Activated naive CD4-positive, alpha-beta T cell treated with anti-CD3 and anti-CD28 coated beads for 36 hours (primary cell): Measurements from ENCODE around the gene FAAP100. TPM values are rescaled to one million over a fixed set of nuclear protein-coding genes. Genes with fewer than 3 reads are reported as not detected.

Experiments used
- CTCF ChIA-PET: fragments of 350-600 bp; sonication (Branson Sonifier 250); formaldehyde crosslinking; loops from one replicate; lab custom pipeline; 2021; ENCODE audit warnings: antibody characterized with exemption; lab: Charles Lee
- DNase-seq: peaks from one replicate; pipeline ENCODE4 v3.0.0-alpha.2; 2020
- H3K27ac Mint-ChIP-seq: one replicate; pipeline ENCODE4 v1.8.0; 2021; ENCODE audit warnings: mild to moderate bottlenecking, mixed read lengths
- H3K27me3 Mint-ChIP-seq: one replicate; pipeline ENCODE4 v1.8.0; 2021; ENCODE audit warnings: low read depth, mixed read lengths
- H3K36me3 Mint-ChIP-seq: one replicate; pipeline ENCODE4 v1.8.0; 2021; ENCODE audit warnings: low read depth, mixed read lengths
- H3K4me1 Mint-ChIP-seq: one replicate; pipeline ENCODE4 v1.8.0; 2021; ENCODE audit warnings: low read depth, mixed read lengths
- H3K4me3 Mint-ChIP-seq: one replicate; pipeline ENCODE4 v1.8.0; 2021; ENCODE audit warnings: mild to moderate bottlenecking, moderate library complexity, mixed read lengths
- H3K9me3 Mint-ChIP-seq: one replicate; pipeline ENCODE4 v1.8.0; 2021; ENCODE audit warnings: mixed read lengths
- intact Hi-C: fragments of 100-400 bp; cut with micrococcal nuclease; formaldehyde crosslinking; loops from one replicate; pipeline ENCODE4 v1.15.1; 2023
- total RNA-seq, 2 experiments: library from RNA; stranded (reverse); gene quantifications; one replicate each; pipeline ENCODE4 v1.2.3, GENCODE V29; 2021

Gene FAAP100
- total RNA-seq, 2 experiments from 2014 or later = 25.3 to 27.1 TPM

DNA sequence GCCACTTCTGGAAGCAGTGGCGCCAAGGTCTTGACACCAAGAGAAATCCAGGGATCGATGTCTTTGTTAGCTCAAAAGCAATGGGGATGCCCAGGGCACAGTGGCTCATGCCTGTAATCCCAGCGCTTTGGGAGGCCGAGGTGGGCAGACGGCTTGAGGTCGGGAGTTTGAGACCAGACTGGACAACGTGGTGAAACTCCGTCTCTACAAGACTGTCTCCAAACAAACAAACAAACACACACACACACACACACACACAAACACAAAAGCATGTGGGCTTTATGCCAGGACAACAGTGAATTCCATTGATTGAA lies 22.4 kb upstream of the FAAP100 start:
- H3K36me3 Mint-ChIP-seq = peaks cover 22% of the 10 kb centered on the region
- CTCF ChIA-PET = interaction anchor here (0.6 to 0.7 kb wide), 2 partner anchors 26 to 53 kb away, joined by 3 to 4 read pairs; no protein-coding TSS in a partner anchor
- no peaks in the 10 kb centered on the region for H3K27me3 Mint-ChIP-seq
- intact Hi-C loops = no loop called here
- DNase-seq = no peak
- H3K4me3 Mint-ChIP-seq = no peak overlapping the region
- H3K9me3 Mint-ChIP-seq = no peaks in the 10 kb centered on the region
- H3K27ac Mint-ChIP-seq = no peak overlapping the region
- peaks cover 9% of the 10 kb centered on the region for H3K4me1 Mint-ChIP-seq

- H3K9me3 Mint-ChIP-seq = no peaks in the 10 kb centered on the region
- peaks cover 3% of the 10 kb centered on the region for H3K4me1 Mint-ChIP-seq
- intact Hi-C loops = no loop called here
- CTCF ChIA-PET = interaction anchor here (0.6 kb wide), 1 partner anchor 53 kb away, joined by 3 read pairs; no protein-coding TSS in a partner anchor
- H3K36me3 Mint-ChIP-seq = peaks cover 19% of the 10 kb centered on the region
- H3K4me3 Mint-ChIP-seq = no peak overlapping the region
- H3K27me3 Mint-ChIP-seq = no peaks in the 10 kb centered on the region
- no peak for DNase-seq
- H3K27ac Mint-ChIP-seq = no peak overlapping the region
Measured at GRCh38 chr17:81573794-81574642, 21.9 kb upstream of the FAAP100 start.

DNA sequence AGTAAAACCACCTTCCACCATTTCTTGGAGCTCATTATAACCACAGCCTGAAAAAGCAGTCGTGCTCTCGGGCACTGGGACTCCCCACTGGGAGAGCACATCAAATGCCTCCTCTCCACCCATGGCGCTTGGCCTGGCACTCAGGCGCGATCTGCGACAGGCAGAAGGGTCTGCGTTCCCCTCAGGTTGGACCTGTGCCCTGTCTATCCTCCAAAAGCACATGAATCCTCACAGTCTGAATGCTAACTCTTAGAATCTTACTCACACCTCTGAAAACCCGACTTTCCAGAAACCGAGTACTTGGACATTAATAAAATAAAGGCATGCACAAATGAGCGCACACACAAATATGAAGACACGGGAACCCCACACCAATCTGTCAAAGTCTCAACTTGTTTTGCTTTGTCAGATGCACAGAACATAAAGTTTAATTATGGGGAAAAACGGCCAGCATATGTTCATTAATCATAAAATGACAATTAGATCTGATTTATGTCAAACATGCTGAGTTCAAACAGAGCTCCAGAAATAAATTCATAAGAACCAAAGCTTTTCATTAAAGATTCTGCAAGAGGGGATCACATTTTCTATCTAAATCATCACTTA lies 20.5 kb upstream of the FAAP100 start:
- CTCF ChIA-PET = no interaction called here
- Mint-ChIP-seq H3K9me3 (no peaks in the 10 kb centered on the region), H3K27ac (no peak overlapping the region), H3K4me1 (no peaks in the 10 kb centered on the region), H3K27me3 (no peaks in the 10 kb centered on the region), H3K4me3 (no peak overlapping the region), H3K36me3 (peaks cover 23% of the 10 kb centered on the region)
- DNase-seq = no peak
- intact Hi-C loops = no loop called here

GRCh38 chr17:81570964-81571363 lies 18.8 kb upstream of the FAAP100 start:
- no peaks in the 10 kb centered on the region for H3K4me1 Mint-ChIP-seq
- no peaks in the 10 kb centered on the region for H3K27me3 Mint-ChIP-seq
- CTCF ChIA-PET = no interaction called here
- H3K27ac Mint-ChIP-seq = no peak overlapping the region
- intact Hi-C loops = no loop called here
- peaks cover 24% of the 10 kb centered on the region for H3K36me3 Mint-ChIP-seq
- H3K9me3 Mint-ChIP-seq = no peaks in the 10 kb centered on the region
- no peak for DNase-seq
- H3K4me3 Mint-ChIP-seq = no peak overlapping the region

DNA sequence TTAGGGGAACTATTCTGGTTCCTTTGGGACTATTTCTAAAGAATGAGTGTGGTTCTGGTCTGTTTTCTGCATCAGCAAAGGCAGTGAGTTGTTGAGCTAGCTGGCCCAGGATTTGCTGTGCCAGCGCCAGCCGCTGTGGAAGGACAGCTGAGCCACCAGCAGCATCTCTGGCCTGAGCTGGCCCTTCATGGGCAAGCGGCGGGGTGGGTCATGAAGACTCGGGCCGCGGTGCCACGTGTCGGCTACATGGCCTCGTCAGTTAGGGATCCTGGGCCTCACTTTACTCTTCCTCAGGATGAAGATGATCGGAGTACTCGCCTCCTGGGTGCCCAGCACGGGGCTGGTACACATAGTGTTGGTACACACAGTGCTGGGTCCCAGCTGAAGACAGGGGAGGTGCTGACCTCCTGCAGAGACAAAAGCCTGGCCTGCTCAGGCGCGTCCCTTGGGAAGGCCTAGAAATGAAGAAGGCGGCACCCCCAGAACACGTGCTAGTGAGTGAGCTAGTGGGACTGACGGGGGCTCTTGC lies 17.9 kb upstream of the FAAP100 start:
- Mint-ChIP-seq H3K27ac (no peak overlapping the region), H3K36me3 (peaks cover 30% of the 10 kb centered on the region), H3K4me3 (no peak overlapping the region), H3K4me1 (no peaks in the 10 kb centered on the region), H3K9me3 (no peaks in the 10 kb centered on the region), H3K27me3 (no peaks in the 10 kb centered on the region)
- intact Hi-C loops = no loop called here
- no peak for DNase-seq
- CTCF ChIA-PET = interaction anchor here (1.4 kb wide), 1 partner anchor 31 kb away, joined by 8 read pairs; no protein-coding TSS in a partner anchor

DNA sequence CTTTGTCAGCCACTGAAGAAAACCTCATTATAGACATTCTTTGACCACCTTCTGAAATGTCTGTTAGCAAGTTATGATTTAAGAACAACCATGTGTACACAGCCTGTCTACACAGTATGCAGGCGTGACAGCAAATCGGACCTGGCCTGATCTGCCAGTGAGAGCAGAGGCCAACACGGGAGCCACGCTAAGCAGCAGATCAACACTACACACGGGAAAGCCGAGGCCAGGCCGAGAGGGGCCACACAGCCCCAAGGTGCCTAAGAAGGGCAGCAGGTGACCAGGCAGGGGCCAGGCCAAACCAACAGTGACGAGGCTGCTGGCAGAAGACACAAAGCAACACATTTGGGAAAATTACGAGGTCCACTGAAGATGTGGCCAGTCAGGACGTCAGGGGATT lies 16.3 kb upstream of the FAAP100 start:
- Mint-ChIP-seq H3K36me3 (peaks cover 32% of the 10 kb centered on the region), H3K27ac (no peak overlapping the region)
- CTCF ChIA-PET = no interaction called here

GRCh38 chr17:81567191-81567590 lies 15.0 kb upstream of the FAAP100 start:
- Mint-ChIP-seq H3K27ac (no peak overlapping the region), H3K4me1 (no peaks in the 10 kb centered on the region), H3K9me3 (no peaks in the 10 kb centered on the region), H3K27me3 (no peaks in the 10 kb centered on the region), H3K4me3 (no peak overlapping the region), H3K36me3 (peaks cover 31% of the 10 kb centered on the region)
- intact Hi-C loops = no loop called here
- DNase-seq = no peak
- CTCF ChIA-PET = no interaction called here

More for the DNA sequence above, 16.3 kb upstream of the FAAP100 start:
- Mint-ChIP-seq H3K4me1 (no peaks in the 10 kb centered on the region), H3K4me3 (no peak overlapping the region), H3K27me3 (no peaks in the 10 kb centered on the region), H3K9me3 (no peaks in the 10 kb centered on the region)
- no peak for DNase-seq
- intact Hi-C loops = no loop called here

DNA sequence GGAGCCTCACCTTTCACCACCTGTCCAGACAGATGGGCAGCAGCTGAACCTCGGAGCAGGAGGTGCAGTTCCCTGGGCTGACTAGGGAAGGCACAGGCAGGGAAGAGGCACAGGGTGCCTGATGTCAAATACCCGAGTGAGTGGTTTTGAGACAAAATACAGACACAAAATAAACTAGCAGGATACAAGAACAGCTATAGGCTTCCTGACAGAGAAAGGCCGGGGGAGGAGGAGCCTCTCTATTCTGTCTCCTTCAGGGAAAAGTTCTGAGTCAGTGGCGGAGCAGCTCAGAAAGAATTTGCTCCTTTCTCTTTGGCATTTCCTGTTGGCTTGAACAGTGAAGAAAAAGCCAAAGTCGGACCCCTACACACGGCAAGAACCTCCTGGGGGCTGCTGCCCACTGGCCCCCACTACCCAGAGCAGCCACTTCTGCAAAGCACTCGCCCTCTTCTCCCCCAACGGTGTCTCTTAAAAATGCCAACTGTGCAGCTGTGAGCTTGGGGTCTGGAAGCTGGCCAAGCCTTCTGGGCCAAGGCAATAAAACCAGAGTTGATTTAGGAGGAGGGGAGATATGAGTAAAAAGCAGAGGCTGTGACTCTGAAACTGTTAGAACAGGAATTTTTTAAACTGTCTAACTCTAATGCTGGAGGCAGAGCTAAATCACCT lies 14.4 kb upstream of the FAAP100 start:
- Mint-ChIP-seq H3K36me3 (peaks cover 31% of the 10 kb centered on the region), H3K4me3 (no peak overlapping the region), H3K27ac (no peak overlapping the region), H3K27me3 (no peaks in the 10 kb centered on the region), H3K4me1 (no peaks in the 10 kb centered on the region), H3K9me3 (no peaks in the 10 kb centered on the region)
- CTCF ChIA-PET = interaction anchor here (0.6 kb wide), 1 partner anchor 58 kb away, joined by 3 read pairs; no protein-coding TSS in a partner anchor
- no peak for DNase-seq
- intact Hi-C loops = no loop called here

DNA sequence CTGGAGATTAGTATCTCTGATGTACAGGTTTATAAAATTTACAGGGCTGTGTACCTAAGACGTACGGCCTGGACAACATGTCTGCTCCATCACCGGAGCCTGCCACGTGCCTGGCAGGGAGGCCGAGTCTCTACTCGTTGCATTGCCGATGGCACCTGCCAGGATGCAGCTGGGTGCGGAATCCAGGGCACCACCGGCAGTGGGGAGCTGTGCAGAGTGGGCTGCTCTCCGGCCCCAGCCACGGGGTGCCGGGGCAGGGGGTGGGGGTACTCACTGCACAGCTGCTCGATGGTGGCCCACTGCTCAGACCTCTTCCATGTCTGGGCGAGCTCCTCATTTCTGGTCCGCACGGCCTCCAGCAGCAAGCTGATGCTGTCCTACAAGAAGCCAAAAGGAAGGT lies 13.1 kb upstream of the FAAP100 start:
- peaks cover 32% of the 10 kb centered on the region for H3K36me3 Mint-ChIP-seq
- no peak for DNase-seq
- CTCF ChIA-PET = no interaction called here
- no peaks in the 10 kb centered on the region for H3K9me3 Mint-ChIP-seq
- no peaks in the 10 kb centered on the region for H3K27me3 Mint-ChIP-seq
- H3K4me3 Mint-ChIP-seq = no peak overlapping the region
- peaks cover 4% of the 10 kb centered on the region for H3K4me1 Mint-ChIP-seq
- intact Hi-C loops = no loop called here
- no peak overlapping the region for H3K27ac Mint-ChIP-seq

- H3K27ac Mint-ChIP-seq = no peak overlapping the region
- CTCF ChIA-PET = no interaction called here
- peaks cover 4% of the 10 kb centered on the region for H3K4me1 Mint-ChIP-seq
- no peak for DNase-seq
- H3K36me3 Mint-ChIP-seq = peaks cover 32% of the 10 kb centered on the region
- intact Hi-C loops = no loop called here
- no peaks in the 10 kb centered on the region for H3K27me3 Mint-ChIP-seq
- no peak overlapping the region for H3K4me3 Mint-ChIP-seq
- H3K9me3 Mint-ChIP-seq = no peaks in the 10 kb centered on the region
Measured at GRCh38 chr17:81564778-81565177, 12.6 kb upstream of the FAAP100 start.

DNA sequence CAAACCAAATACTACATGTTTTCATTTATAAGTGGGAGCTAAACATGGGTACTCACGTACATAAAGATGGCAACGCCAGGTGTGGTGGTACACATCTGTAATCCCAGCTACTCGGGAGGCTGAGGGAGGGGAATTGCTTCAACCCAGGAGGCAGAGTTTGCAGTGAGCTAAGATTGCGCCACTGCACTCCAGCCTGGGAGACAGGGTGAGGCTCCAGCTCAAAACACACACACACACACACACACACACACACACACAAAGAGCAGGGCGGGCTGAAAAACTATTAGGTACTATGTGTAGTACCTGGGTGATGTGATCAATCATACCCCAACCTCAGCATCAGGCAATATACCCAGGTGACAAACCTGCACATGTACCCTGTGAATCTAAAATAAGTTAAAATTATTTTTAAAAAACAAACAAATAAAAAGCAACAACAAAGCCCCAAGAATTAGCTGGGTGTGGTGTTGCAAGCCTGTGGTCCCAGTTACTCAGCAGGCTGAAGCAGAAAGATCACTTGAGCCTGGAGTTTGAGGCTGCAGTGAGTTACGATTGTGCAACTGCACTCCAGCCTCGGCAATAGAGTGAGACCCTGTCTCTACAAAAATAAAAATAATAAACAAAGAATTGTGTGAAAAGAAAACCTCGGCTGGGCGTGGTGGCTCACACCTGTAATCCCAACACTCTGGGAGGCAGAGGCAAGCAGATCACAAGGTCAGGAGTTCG lies 11.9 kb upstream of the FAAP100 start:
- Mint-ChIP-seq H3K36me3 (peaks cover 32% of the 10 kb centered on the region), H3K27ac (no peak overlapping the region), H3K4me1 (peaks cover 4% of the 10 kb centered on the region), H3K9me3 (no peaks in the 10 kb centered on the region), H3K27me3 (no peaks in the 10 kb centered on the region), H3K4me3 (no peak overlapping the region)
- intact Hi-C loops = no loop called here
- no peak for DNase-seq
- CTCF ChIA-PET = interaction anchor here (0.7 to 0.8 kb wide), 2 partner anchors 34 to 104 kb away, joined by 3 read pairs; no protein-coding TSS in a partner anchor

GRCh38 chr17:81561494-81561885 lies 9.3 kb upstream of the FAAP100 start:
- no peak overlapping the region for H3K27ac Mint-ChIP-seq
- H3K27me3 Mint-ChIP-seq = no peaks in the 10 kb centered on the region
- H3K4me1 Mint-ChIP-seq = peaks cover 4% of the 10 kb centered on the region
- no peaks in the 10 kb centered on the region for H3K9me3 Mint-ChIP-seq
- H3K36me3 Mint-ChIP-seq = peaks cover 31% of the 10 kb centered on the region
- H3K4me3 Mint-ChIP-seq = no peak overlapping the region
- CTCF ChIA-PET = no interaction called here
- no peak for DNase-seq
- intact Hi-C loops = no loop called here
